K562 (cell line): ENCODE data around the gene ELOF1. TPM values are rescaled to one million over a fixed set of nuclear protein-coding genes. Genes with fewer than 3 reads are reported as not detected.

Experiments
- ATAC-seq: fragments of 200-7000 bp; cut with Tn5 transposase; 3 replicates; pipeline ENCODE4 v1.9.1; 2020; ENCODE audit warnings: moderate library complexity
- BruUV-seq: library from RNA; stranded (reverse); fragments of 400-500 nt; replicated peaks from 2 replicates; lab custom pipeline; 2021; lab: Mats Ljungman, UMichigan
- CTCF ChIA-PET: fragments of 300-600 bp; formaldehyde crosslinking; extraction: SDS; loops from one replicate; lab custom pipeline; 2021; ENCODE audit warnings: low intra/inter-chr PET ratio; lab: Yijun Ruan, JAX
- POLR2A ChIA-PET: fragments of 300-600, 350-650 bp; sonication (Branson Sonifier 250); formaldehyde crosslinking; extraction: SDS; loops from one replicate; lab custom pipeline; 2021; ENCODE audit warnings: antibody characterized with exemption, inconsistent platforms; lab: Yijun Ruan, JAX
- DNase-seq, 4 experiments: peaks; one replicate each; pipeline versions ENCODE4 v3.0.0 to v3.0.0-alpha.2; 2011 to 2018; ENCODE audit warnings: low spot score in 3 of 4, mixed read lengths in 3 of 4; ENCODE audit errors: extremely low read depth in 1 of 4
- FAIRE-seq: peaks from 2 replicates; lab custom pipeline; 2011; peaks lifted over from hg19 to GRCh38; lab: Jason Lieb, UNC
- H2AFZ ChIP-seq: 2 replicates; pipeline ENCODE4 v1.6.0; 2011; ENCODE audit warnings: low read depth, low read length, control low read depth, inconsistent platforms
- H3K27ac ChIP-seq: fragments of 200-600 bp; 3 replicates; pipeline ENCODE4 v1.8.0; 2011; ENCODE audit warnings: low read depth, mild to moderate bottlenecking, control low read depth, inconsistent platforms, low read length, moderate library complexity, mixed read lengths; ENCODE audit errors: extremely low read depth
- H3K27me3 ChIP-seq, 2 experiments: fragments of 300-600 bp in 1 of 2; 2 replicates in 1 of 2; 3 replicates in 1 of 2; pipeline versions ENCODE4 v1.6.0 to v1.8.0; 2011; ENCODE audit warnings: inconsistent platforms in 2 of 2, low read length in 2 of 2, mild to moderate bottlenecking in 1 of 2, mixed read lengths in 1 of 2, moderate library complexity in 1 of 2; ENCODE audit not compliant: control insufficient read depth in 2 of 2, insufficient read depth in 2 of 2
- H3K36me3 ChIP-seq: fragments of 300-600 bp; 3 replicates; pipeline ENCODE4 v1.8.0; 2011; ENCODE audit warnings: mild to moderate bottlenecking, low read length, inconsistent platforms; ENCODE audit not compliant: control insufficient read depth, insufficient read depth
- H3K4me1 ChIP-seq, 2 experiments: fragments of 200-600 bp in 1 of 2; replicated peaks in 1 of 2; 2 replicates in 1 of 2; 3 replicates in 1 of 2; pipeline versions ENCODE4 v1.5.1 to v1.8.0; 2011; ENCODE audit warnings: inconsistent platforms in 2 of 2, low read length in 2 of 2, mild to moderate bottlenecking in 1 of 2, mixed read lengths in 1 of 2, moderate library complexity in 1 of 2; ENCODE audit not compliant: control insufficient read depth in 2 of 2, insufficient read depth in 2 of 2
- H3K4me2 ChIP-seq: 2 replicates; pipeline ENCODE4 v1.6.1; 2011; ENCODE audit warnings: low read length, control low read depth, inconsistent platforms, mixed read lengths; ENCODE audit not compliant: insufficient read depth
- H3K4me3 ChIP-seq: fragments of 200-600 bp; sonication (generic), shearing (Covaris generic); 2 replicates; pipeline ENCODE4 v1.5.1; 2016; ENCODE audit warnings: control low read depth, inconsistent platforms
- H3K79me2 ChIP-seq: fragments of 200-600 bp; 3 replicates; pipeline ENCODE4 v1.8.0; 2011; ENCODE audit warnings: low read length, inconsistent platforms; ENCODE audit not compliant: control insufficient read depth, insufficient read depth
- H3K9ac ChIP-seq, 2 experiments: 2 replicates each; pipeline versions ENCODE4 v1.6.0 to v1.6.1; 2011; ENCODE audit warnings: low read depth in 2 of 2, low read length in 2 of 2, control low read depth in 1 of 2, inconsistent platforms in 1 of 2, mild to moderate bottlenecking in 1 of 2, mixed read lengths in 1 of 2; ENCODE audit not compliant: insufficient read depth in 1 of 2
- H3K9me1 ChIP-seq: one replicate; pipeline ENCODE4 v1.6.0; 2011; ENCODE audit warnings: inconsistent platforms, mild to moderate bottlenecking, low read length, moderate library complexity; ENCODE audit not compliant: control insufficient read depth, insufficient read depth
- H3K9me3 ChIP-seq: replicated peaks from 2 replicates; pipeline ENCODE4 v1.5.1; 2011; ENCODE audit warnings: low read depth, low read length, inconsistent platforms; ENCODE audit not compliant: control insufficient read depth, insufficient read depth
- H4K20me1 ChIP-seq: replicated peaks from 2 replicates; pipeline ENCODE4 v1.6.1; 2011; ENCODE audit warnings: low read length, inconsistent platforms, mixed read lengths; ENCODE audit not compliant: control insufficient read depth, insufficient read depth
- DNMT1 ChIP-seq: fragments of 450-650 bp; IDR thresholded peaks from 2 replicates; pipeline ENCODE4 v1.6.1; 2016; ENCODE audit warnings: antibody characterized with exemption, mild to moderate bottlenecking
- DPF2 ChIP-seq: fragments of 450-650 bp; IDR thresholded peaks from 2 replicates; pipeline ENCODE4 v1.6.1; 2016
- JUND ChIP-seq, 2 experiments: IDR thresholded peaks; 2 replicates in 1 of 2; 3 replicates in 1 of 2; pipeline ENCODE4 v1.6.1; 2011; ENCODE audit warnings: borderline replicate concordance in 2 of 2, low read depth in 2 of 2, low read length in 2 of 2, improper control_type of control experiment in 1 of 2, missing biosample characterization in 1 of 2, missing genetic modification characterization in 1 of 2, missing genetic modification reagents in 1 of 2
- KLF10 ChIP-seq: fragments of 250-450 bp; sonication (Bioruptor Pico); IDR thresholded peaks from 2 replicates; pipeline ENCODE4 v1.6.1; 2021; ENCODE audit warnings: matching md5 sums
- MAZ ChIP-seq, 2 experiments: fragments of 450-650 bp in 1 of 2; sonication (generic) in 1 of 2; formaldehyde crosslinking; IDR thresholded peaks in 1 of 2; conservative IDR thresholded peaks in 1 of 2; 2 replicates each; pipeline versions ENCODE4 v1.4.0 to v1.5.0; 2020; ENCODE audit warnings: mild to moderate bottlenecking in 1 of 2, missing genetic modification reagents in 1 of 2
- MYC ChIP-seq, 2 experiments: fragments of 250-450 bp in 1 of 2; sonication (Bioruptor Pico) in 1 of 2; IDR thresholded peaks; 2 replicates each; pipeline versions ENCODE4 v1.5.1 to v1.6.1; 2012 to 2021; ENCODE audit warnings: low read depth in 2 of 2, borderline replicate concordance in 1 of 2, improper control_type of control experiment in 1 of 2, low read length in 1 of 2, mild to moderate bottlenecking in 1 of 2, moderate library complexity in 1 of 2
- RB1 ChIP-seq: fragments of 450-650 bp; IDR thresholded peaks from 2 replicates; pipeline ENCODE4 v1.6.1; 2017; ENCODE audit warnings: low read depth, mild to moderate bottlenecking
- REST ChIP-seq, 2 experiments: fragments of 450-650 bp; formaldehyde crosslinking in 1 of 2; IDR thresholded peaks; 2 replicates each; pipeline versions ENCODE4 v1.4.0 to v1.6.1; 2014 to 2020; ENCODE audit warnings: mild to moderate bottlenecking in 2 of 2, borderline replicate concordance in 1 of 2, low read depth in 1 of 2
- SMC3 ChIP-seq: conservative IDR thresholded peaks from 2 replicates; pipeline ENCODE4 v1.6.1; 2011; ENCODE audit warnings: low read depth, low read length, improper control_type of control experiment; ENCODE audit not compliant: insufficient read depth
- SRSF3 ChIP-seq: fragments of 200-400 bp; formaldehyde crosslinking; IDR thresholded peaks from 2 replicates; pipeline ENCODE4 v1.6.1; 2016; ENCODE audit warnings: mild to moderate bottlenecking, low read length, moderate library complexity; ENCODE audit not compliant: insufficient read depth
- WGBS: fragments of 100-300 bp; shearing (Covaris generic); methylation state at CpG from one replicate; pipeline ENCODE4 v1.1.6; 2016; ENCODE audit warnings: low coverage, mixed read lengths; ENCODE audit not compliant: insufficient coverage; ENCODE audit errors: missing lambda C conversion rate; 5-methylcytosine and 5-hydroxymethylcytosine counted together
- in situ Hi-C: fragments of 300-500 bp; cut with MboI; formaldehyde crosslinking; loops from 4 replicates; pipeline ENCODE4 v1.15.0; 2018; ENCODE audit warnings: inconsistent platforms, mixed read lengths
- intact Hi-C: fragments of 100-400 bp; cut with micrococcal nuclease; formaldehyde crosslinking; loops from 2 replicates; pipeline ENCODE4 v1.14.2; 2022
- polyA plus RNA-seq, 8 experiments: library from polyadenylated mRNA; depleted of rRNA in 4 of 8; stranded (reverse) in 5 of 8; unstranded in 3 of 8; fragments of >200 nt; fragmentation: Nextera tagmentation in 2 of 8; fragmentation: Illumina TruSeq in 1 of 8; extraction: Ambion mirVana in 2 of 8; extraction: Trizol in 1 of 8; gene quantifications; 2 replicates each; pipeline versions ENCODE4 v1.2.1 to v1.2.3, GENCODE V29; 2011 to 2014; ENCODE audit warnings: inconsistent platforms in 1 of 8, missing spikeins in 1 of 8
- total RNA-seq, 7 experiments: library from RNA; depleted of rRNA in 6 of 7; stranded (reverse); fragments of >200 nt in 6 of 7; fragmentation: Illumina TruSeq in 2 of 7; extraction: Trizol in 2 of 7; gene quantifications; 2 replicates each; pipeline versions ENCODE4 v1.2.1 to v1.2.3, GENCODE V29; 2011 to 2021; ENCODE audit warnings: low replicate concordance in 1 of 7

The ELOF1 gene
- total and polyA plus RNA-seq, 9 of the 15 experiments (the other 6 are each of a cell fraction or from before 2014, with no cell fraction given) = 16.7 to 147 (median 74.2) TPM

GRCh38 chr19:11587302-11587974 is 28.4 kb upstream of the ELOF1 start:
- Histone ChIP-seq H3K9me1 (no peaks in the 10 kb centered on the region), H3K79me2 (no peaks in the 10 kb centered on the region), H3K4me1 (peaks cover 12 to 20% of the 10 kb centered on the region in 2 experiments; a peak in 4 of 5 replicates), H3K27ac (no peak overlapping the region), H3K9ac (peak overlapping the region; percentile 4 to 86; a peak in 1 of 4 replicates), H3K4me3 (no peak overlapping the region), H3K9me3 (no peaks in the 10 kb centered on the region), H3K27me3 (no peaks in the 10 kb centered on the region), H4K20me1 (no peaks in the 10 kb centered on the region), H3K36me3 (no peaks in the 10 kb centered on the region), H3K4me2 (peak overlapping the region; percentile 47), H2AFZ (peak overlapping the region; percentile 57)
- FAIRE-seq = peak; percentile 94
- intact Hi-C loops (loop anchor here (1.0 kb wide), 3 partner anchors 23 to 91 kb away; no protein-coding TSS in a partner anchor), in situ Hi-C loops (loop anchor here (5.0 kb wide), 1 partner anchor 90 kb away; no protein-coding TSS in a partner anchor)
- ChIA-PET POLR2A (interaction anchor here (0.6 to 1.2 kb wide), 2 partner anchors 24 to 49 kb away, joined by 3 read pairs; partner anchors contain the start of gene CNN1), CTCF (interaction anchor here (0.6 to 2.6 kb wide), 4 partner anchors 28 to 135 kb away, joined by 5 to 32 read pairs (median 7); partner anchors contain the start of gene ELOF1)
- DNase-seq = peak; percentile 77 to 87 (median 80)
- 3% methylated on average over 7 of the region's 7 CpGs for WGBS
- ATAC-seq = peak; percentile 93
- no TSS peak for BruUV-seq
- TF ChIP-seq REST (IDR thresholded peaks at IDR 0.05; ENCODE audit: borderline replicate concordance) (peak; percentile 92), REST (CRISPR knock-in tag; IDR thresholded peaks at IDR 0.05; ENCODE audit: low read depth) (no peak), DPF2 (no peak), DNMT1 (no peak), MAZ (CRISPR knock-in tag; conservative IDR thresholded peaks at IDR 0.05 in 1 of 2, IDR thresholded peaks at IDR 0.05 in 1 of 2) (0 out of 4 replicates have a peak, but pooled peaks of 1 of the 2 experiments have one; percentile 27), SRSF3 (no peak), SMC3 (peak; percentile 87), JUND (IDR thresholded peaks at IDR 0.05; ENCODE audit: borderline replicate concordance, low read depth, low read length) (peak; percentile 64), JUND (tag; IDR thresholded peaks at IDR 0.05; ENCODE audit: borderline replicate concordance, low read depth, low read length) (no peak; the same call in 2 of the 3 replicates), MYC (IDR thresholded peaks at IDR 0.05; ENCODE audit: low read depth, low read length) (0 out of 2 replicates have a peak, but pooled peaks have one; percentile 15), MYC (CRISPR knock-in tag; IDR thresholded peaks at IDR 0.05; ENCODE audit: borderline replicate concordance, low read depth) (no peak), KLF10 (CRISPR knock-in tag) (no peak), RB1 (peak; percentile 85)
